Activated CD4-positive, alpha-beta T cell treated with anti-CD3 and anti-CD28 coated beads for 36 hours (primary cell): ENCODE measurements around the gene CCDC91. TPM values are rescaled to one million over a fixed set of nuclear protein-coding genes. Genes with fewer than 3 reads are reported as not detected.
A peak's percentile ranks its signal among the peaks of the same experiment; 100 is the strongest.

ENCODE experiments used
- ATAC-seq: fragments of 200-7000 bp; cut with Tn5 transposase; one replicate; pipeline ENCODE4 v1.10.0; 2021; ENCODE audit warnings: mild to moderate bottlenecking, moderate library complexity
- CTCF ChIA-PET: fragments of 350-600 bp; sonication (Branson Sonifier 250); formaldehyde crosslinking; loops from one replicate; lab custom pipeline; 2021; ENCODE audit warnings: antibody characterized with exemption; lab: Charles Lee
- POLR2A ChIA-PET: fragments of 350-600 bp; sonication (Branson Sonifier 250); formaldehyde crosslinking; loops from one replicate; lab custom pipeline; 2021; ENCODE audit warnings: antibody characterized with exemption, inconsistent platforms; lab: Charles Lee
- DNase-seq: peaks from one replicate; pipeline ENCODE4 v3.0.0-alpha.2; 2020
- H3K27ac Mint-ChIP-seq: one replicate; pipeline ENCODE4 v1.8.0; 2021; ENCODE audit warnings: mixed read lengths
- H3K27me3 Mint-ChIP-seq: one replicate; pipeline ENCODE4 v1.8.0; 2021; ENCODE audit warnings: mixed read lengths
- H3K36me3 Mint-ChIP-seq: one replicate; pipeline ENCODE4 v1.8.0; 2021; ENCODE audit warnings: low read depth, mixed read lengths
- H3K4me1 Mint-ChIP-seq: one replicate; pipeline ENCODE4 v1.8.0; 2021; ENCODE audit warnings: mixed read lengths
- H3K4me3 Mint-ChIP-seq: one replicate; pipeline ENCODE4 v1.8.0; 2021; ENCODE audit warnings: mild to moderate bottlenecking, moderate library complexity, mixed read lengths
- H3K9me3 Mint-ChIP-seq: one replicate; pipeline ENCODE4 v1.8.0; 2021; ENCODE audit warnings: low read depth, mixed read lengths
- intact Hi-C, 2 experiments: fragments of 100-400 bp; cut with DNase I in 1 of 2; cut with micrococcal nuclease in 1 of 2; formaldehyde crosslinking; loops; one replicate each; pipeline versions ENCODE4 v1.14.2 to v1.15.1; 2022 to 2024; cut with DNase I, micrococcal nuclease
- total RNA-seq, 2 experiments: library from RNA; stranded (reverse); gene quantifications; one replicate each; pipeline ENCODE4 v1.2.3, GENCODE V29; 2021

Gene CCDC91
- total RNA-seq, 2 experiments from 2014 or later, result 13.9 to 16.0 TPM

DNA sequence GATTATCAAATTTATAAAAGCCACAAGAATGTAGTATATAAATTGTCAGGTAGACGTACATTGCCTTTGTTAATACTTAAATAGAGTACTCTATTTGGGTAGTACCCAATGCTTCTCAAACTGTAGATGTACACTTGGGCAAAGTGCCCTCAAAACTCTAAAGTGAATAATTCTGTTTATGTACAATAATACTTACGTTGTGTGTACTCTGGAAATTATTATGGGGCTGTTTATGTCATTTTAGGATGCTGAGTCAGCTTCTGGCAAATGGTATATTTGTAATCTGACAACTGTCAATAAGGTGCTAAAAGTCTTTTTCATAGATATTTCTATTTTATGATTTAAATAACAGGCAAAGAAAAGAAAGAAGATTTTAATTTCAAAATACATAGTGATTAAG, 102.4 kb downstream of the CCDC91 start:
- CTCF ChIA-PET, result interaction anchor here (0.6 to 0.7 kb wide), 2 partner anchors 495 to 709 kb away, joined by 3 to 4 read pairs; no protein-coding TSS in a partner anchor
- no peak overlapping the region for H3K4me3 Mint-ChIP-seq
- POLR2A ChIA-PET, result no interaction called here

DNA sequence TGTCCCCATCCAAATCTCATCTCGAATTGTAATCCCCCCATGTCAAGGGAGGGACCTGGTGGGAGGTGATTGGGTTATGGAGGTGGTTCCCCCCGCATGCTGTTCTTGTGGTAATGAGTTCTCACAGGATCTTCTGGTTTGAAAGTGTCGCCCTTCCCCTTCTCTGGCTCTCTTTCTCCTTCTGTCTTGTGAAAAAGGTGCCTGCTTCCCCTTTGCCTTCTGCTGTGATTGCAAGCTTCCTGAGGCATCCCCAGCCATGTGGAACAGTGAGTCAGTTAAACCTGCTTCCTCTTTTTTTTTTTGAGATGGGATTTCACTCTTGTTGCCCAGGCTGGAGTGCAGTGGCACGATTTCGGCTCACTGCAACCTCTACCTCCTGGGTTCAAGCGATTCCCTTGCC, 104.0 kb downstream of the CCDC91 start:
- Mint-ChIP-seq H3K36me3 (peaks cover 31% of the 10 kb centered on the region), H3K4me1 (peaks cover 5% of the 10 kb centered on the region), H3K4me3 (no peak overlapping the region), H3K27me3 (no peaks in the 10 kb centered on the region), H3K9me3 (peaks cover 14% of the 10 kb centered on the region), H3K27ac (no peak overlapping the region)
- POLR2A ChIA-PET, result no interaction called here
- intact Hi-C loops, result no loop called here
- no peak for ATAC-seq
- DNase-seq, result no peak
- CTCF ChIA-PET, result no interaction called here

More for the DNA sequence above, 102.4 kb downstream of the CCDC91 start:
- peaks cover 44% of the 10 kb centered on the region for H3K36me3 Mint-ChIP-seq
- intact Hi-C loops, result no loop called here
- no peaks in the 10 kb centered on the region for H3K4me1 Mint-ChIP-seq
- no peaks in the 10 kb centered on the region for H3K27me3 Mint-ChIP-seq
- no peak overlapping the region for H3K27ac Mint-ChIP-seq
- no peak for ATAC-seq
- H3K9me3 Mint-ChIP-seq, result peaks cover 25% of the 10 kb centered on the region
- no peak for DNase-seq

DNA sequence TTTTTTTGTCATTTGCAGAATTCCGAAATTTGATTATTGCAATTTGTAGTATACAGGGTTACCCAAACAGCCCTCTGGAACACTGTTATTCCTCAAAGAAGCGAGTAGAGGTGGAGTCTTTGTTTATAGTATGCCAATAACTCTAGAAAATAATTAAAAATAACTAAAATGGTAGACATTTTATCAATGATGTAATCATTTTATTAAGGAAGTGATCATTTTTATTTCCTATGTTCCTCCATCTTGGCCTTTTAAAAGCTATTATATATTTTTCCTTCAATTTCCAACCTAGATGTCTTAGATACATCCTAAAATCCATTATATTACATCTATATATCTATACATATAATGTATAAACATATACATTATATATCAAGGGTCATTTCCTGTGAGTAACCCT, 106.0 kb downstream of the CCDC91 start:
- peaks cover 8% of the 10 kb centered on the region for H3K4me1 Mint-ChIP-seq
- ATAC-seq, result no peak
- H3K4me3 Mint-ChIP-seq, result no peak overlapping the region
- CTCF ChIA-PET, result no interaction called here
- H3K27me3 Mint-ChIP-seq, result no peaks in the 10 kb centered on the region
- H3K9me3 Mint-ChIP-seq, result peaks cover 2% of the 10 kb centered on the region
- intact Hi-C loops, result no loop called here
- no peak for DNase-seq
- POLR2A ChIA-PET, result no interaction called here
- peaks cover 20% of the 10 kb centered on the region for H3K36me3 Mint-ChIP-seq
- H3K27ac Mint-ChIP-seq, result no peak overlapping the region

DNA sequence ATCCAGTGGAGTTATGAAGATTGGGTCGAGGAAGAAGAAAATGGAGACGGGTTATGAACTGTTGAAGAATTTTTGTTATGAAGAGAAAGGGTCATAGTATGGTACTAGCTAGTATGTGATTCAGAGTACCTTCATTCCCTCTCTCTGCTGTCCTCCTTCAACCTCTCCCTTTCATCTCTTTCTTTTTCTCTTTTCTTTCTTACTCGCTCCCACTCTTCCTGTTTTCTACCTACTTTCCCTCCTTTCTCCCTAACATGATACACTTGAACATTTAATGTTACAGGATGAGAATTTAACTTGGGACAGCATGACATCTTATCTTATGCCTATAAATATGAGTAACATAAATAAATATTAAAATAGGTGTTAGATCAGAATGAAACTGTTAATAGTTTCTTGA, 112.9 kb downstream of the CCDC91 start:
- no peak overlapping the region for H3K4me3 Mint-ChIP-seq
- intact Hi-C loops, result no loop called here

DNA sequence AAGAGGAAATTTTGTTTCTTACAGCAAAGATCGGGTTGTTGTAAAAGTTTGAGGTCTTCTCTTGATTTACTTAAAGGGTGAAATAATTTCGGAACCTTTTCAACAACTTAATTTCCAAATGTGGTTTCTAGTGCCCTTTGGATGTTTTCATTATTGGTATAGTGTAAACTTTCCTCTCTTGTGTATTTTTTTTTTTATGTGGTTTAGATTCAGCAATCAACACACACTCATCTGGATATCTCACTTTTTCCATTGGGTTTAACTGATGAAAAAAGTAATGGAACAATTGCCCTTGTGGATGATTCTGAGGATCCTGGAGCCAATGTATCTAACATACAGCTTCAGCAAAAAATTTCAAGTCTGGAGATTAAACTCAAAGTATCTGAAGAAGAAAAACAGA, 116.3 kb downstream of the CCDC91 start:
- Mint-ChIP-seq H3K9me3 (no peaks in the 10 kb centered on the region), H3K36me3 (peaks cover 30% of the 10 kb centered on the region), H3K27ac (peak overlapping the region; percentile 4), H3K4me3 (no peak overlapping the region), H3K4me1 (peaks cover 11% of the 10 kb centered on the region), H3K27me3 (no peaks in the 10 kb centered on the region)
- DNase-seq, result no peak
- intact Hi-C loops, result no loop called here
- no peak for ATAC-seq
- ChIA-PET POLR2A (no interaction called here), CTCF (no interaction called here)

More for the DNA sequence above, 112.9 kb downstream of the CCDC91 start:
- POLR2A ChIA-PET, result no interaction called here
- CTCF ChIA-PET, result no interaction called here
- ATAC-seq (no peak), DNase-seq (no peak)
- H3K9me3 Mint-ChIP-seq, result no peaks in the 10 kb centered on the region
- no peaks in the 10 kb centered on the region for H3K27me3 Mint-ChIP-seq
- no peak overlapping the region for H3K27ac Mint-ChIP-seq
- peaks cover 19% of the 10 kb centered on the region for H3K4me1 Mint-ChIP-seq
- H3K36me3 Mint-ChIP-seq, result peaks cover 9% of the 10 kb centered on the region

DNA sequence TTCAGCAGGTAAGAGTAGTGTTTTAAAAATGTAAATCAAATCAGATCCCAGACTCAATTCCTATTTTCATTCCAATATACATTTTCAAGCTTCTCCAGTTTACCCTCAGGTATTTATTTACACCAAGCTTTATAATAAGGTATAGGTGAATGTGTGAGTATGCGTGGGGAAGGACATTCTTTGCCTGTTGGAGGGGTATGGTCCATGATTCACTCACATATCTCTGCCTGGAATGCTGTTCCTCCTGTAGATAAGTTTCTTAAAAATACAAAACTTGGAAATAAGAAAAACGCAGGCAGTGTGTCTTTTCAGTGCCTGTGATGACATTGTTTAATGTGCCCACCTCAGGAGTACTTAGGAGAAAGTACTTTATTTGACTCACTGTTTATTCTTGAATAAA, 118.6 kb downstream of the CCDC91 start:
- Mint-ChIP-seq H3K9me3 (no peaks in the 10 kb centered on the region), H3K27me3 (no peaks in the 10 kb centered on the region), H3K36me3 (peaks cover 42% of the 10 kb centered on the region), H3K4me1 (peaks cover 3% of the 10 kb centered on the region), H3K27ac (no peak overlapping the region), H3K4me3 (no peak overlapping the region)
- CTCF ChIA-PET, result no interaction called here
- intact Hi-C loops, result no loop called here
- ATAC-seq, result no peak
- no peak for DNase-seq
- POLR2A ChIA-PET, result no interaction called here

DNA sequence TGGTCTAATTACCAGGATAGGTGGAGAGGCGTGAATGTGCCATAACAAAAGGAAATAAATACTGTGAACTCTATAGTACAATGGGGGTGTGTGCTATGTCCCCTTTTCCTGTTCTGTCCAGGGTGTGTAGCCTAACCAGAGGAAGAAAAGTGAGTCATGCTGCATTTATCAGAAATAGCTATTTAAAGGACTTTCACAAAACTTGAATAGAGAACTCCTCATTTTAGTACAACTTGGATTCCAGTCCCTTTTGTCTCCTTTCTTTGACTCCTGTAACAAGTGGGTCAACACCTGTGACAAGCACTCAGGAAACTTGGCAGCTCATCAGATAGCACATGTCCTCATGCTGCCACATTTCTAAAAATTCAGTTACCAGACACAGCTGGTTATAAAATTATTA, 123.4 kb downstream of the CCDC91 start:
- DNase-seq (no peak), ATAC-seq (no peak)
- Mint-ChIP-seq H3K27ac (no peak overlapping the region), H3K9me3 (peaks cover 2% of the 10 kb centered on the region), H3K27me3 (no peaks in the 10 kb centered on the region), H3K4me1 (no peaks in the 10 kb centered on the region), H3K4me3 (no peak overlapping the region), H3K36me3 (peaks cover 56% of the 10 kb centered on the region)
- intact Hi-C loops, result no loop called here
- POLR2A ChIA-PET, result no interaction called here
- CTCF ChIA-PET, result interaction anchor here (0.5 kb wide), 1 partner anchor 877 kb away, joined by 3 read pairs; no protein-coding TSS in a partner anchor

DNA sequence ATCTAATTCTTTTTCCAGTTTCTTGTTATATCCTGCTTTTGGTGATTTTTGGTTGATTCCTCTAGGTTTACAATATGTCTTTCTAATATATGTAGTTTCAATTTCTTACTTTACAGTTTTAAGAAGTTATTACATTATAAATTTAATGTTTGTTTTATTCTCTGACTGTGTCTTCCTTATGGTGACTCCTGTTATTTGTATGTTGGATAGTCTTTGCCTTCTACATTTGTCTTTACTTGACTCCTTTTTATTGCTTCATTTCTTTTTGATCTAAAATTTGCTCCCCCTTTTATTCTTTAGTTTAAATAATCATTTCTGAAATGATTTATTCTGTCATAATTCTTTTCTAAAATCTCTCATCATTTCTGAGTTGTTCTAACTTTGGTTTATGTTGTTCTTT, 125.8 kb downstream of the CCDC91 start:
- Mint-ChIP-seq H3K27me3 (no peaks in the 10 kb centered on the region), H3K4me1 (no peaks in the 10 kb centered on the region), H3K36me3 (peaks cover 45% of the 10 kb centered on the region), H3K9me3 (peaks cover 2% of the 10 kb centered on the region), H3K4me3 (no peak overlapping the region), H3K27ac (no peak overlapping the region)
- POLR2A ChIA-PET, result no interaction called here
- CTCF ChIA-PET, result no interaction called here
- ATAC-seq (no peak), DNase-seq (no peak)
- intact Hi-C loops, result no loop called here

DNA sequence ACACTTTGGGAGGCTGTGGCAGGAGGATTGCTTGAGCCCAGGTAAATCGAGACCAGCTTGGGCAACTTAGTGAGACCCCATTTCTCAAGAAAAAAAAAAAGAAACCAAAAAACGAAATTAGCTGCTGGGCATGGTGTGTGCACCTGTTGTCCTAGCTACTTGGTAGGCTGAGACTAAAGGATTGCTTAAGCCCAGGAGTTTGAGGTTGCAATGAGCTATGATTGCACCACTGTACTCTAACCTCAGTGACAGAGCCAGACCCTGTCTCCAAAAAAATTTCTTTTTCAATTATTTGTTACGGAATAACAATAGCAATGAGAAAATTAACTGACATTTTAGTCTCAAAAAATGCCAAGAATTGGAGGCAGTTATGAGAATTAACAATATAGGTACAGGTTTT, 128.0 kb downstream of the CCDC91 start:
- no peaks in the 10 kb centered on the region for H3K27me3 Mint-ChIP-seq

DNA sequence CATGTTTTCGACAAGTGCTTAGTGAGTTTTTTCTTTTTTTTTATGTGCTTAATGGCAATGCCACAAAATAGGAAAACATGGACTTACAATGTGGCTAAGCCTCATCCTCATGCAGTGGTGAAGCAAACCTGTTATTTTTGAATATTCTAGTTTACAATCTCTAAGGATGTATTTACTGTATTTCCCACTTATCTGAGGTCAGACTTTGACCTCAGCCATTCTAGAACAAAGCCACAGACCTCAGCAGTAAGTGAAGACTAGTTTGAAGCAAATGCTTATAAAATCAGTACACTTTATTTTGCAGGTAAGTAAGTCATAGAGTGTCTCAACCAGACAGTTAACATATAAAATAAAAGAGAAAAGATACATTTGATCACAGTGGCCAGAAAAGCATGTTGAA, 130.1 kb downstream of the CCDC91 start:
- H3K27me3 Mint-ChIP-seq, result no peaks in the 10 kb centered on the region
- H3K27ac Mint-ChIP-seq, result no peak overlapping the region
- ATAC-seq (no peak), DNase-seq (no peak)
- no peaks in the 10 kb centered on the region for H3K4me1 Mint-ChIP-seq
- peaks cover 24% of the 10 kb centered on the region for H3K36me3 Mint-ChIP-seq
- H3K4me3 Mint-ChIP-seq, result no peak overlapping the region
- ChIA-PET POLR2A (no interaction called here), CTCF (interaction anchor here (0.7 kb wide), 1 partner anchor 12 kb away, joined by 4 read pairs; no protein-coding TSS in a partner anchor)
- peaks cover 2% of the 10 kb centered on the region for H3K9me3 Mint-ChIP-seq
- intact Hi-C loops, result no loop called here

More for the DNA sequence above, 128.0 kb downstream of the CCDC91 start:
- Mint-ChIP-seq H3K36me3 (peaks cover 33% of the 10 kb centered on the region), H3K27ac (no peak overlapping the region), H3K4me1 (no peaks in the 10 kb centered on the region), H3K4me3 (no peak overlapping the region), H3K9me3 (peaks cover 2% of the 10 kb centered on the region)
- ATAC-seq, result no peak
- no peak for DNase-seq
- ChIA-PET CTCF (interaction anchor here (0.6 kb wide), 1 partner anchor 240 kb away, joined by 3 read pairs; no protein-coding TSS in a partner anchor), POLR2A (no interaction called here)
- intact Hi-C loops, result no loop called here

DNA sequence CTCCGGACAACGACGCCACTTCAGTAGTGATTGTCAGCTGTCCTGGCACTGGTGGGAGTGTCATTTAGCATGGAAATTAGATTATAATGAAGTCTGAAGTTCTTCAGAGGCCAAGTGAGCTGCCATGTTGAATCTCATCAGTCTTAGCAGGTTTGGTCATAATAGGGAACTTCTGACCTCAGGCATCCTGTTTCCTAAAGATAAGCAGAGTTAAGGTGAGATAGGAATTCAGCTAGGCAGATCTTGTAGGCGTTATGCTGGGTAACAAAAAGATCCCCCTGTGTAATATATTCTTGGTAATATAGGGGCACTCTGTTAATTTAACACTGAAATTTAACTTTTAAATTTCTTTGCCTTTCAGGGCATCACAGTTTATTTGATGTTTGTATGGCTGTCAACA, 137.5 kb downstream of the CCDC91 start:
- Mint-ChIP-seq H3K36me3 (peaks cover 22% of the 10 kb centered on the region), H3K4me3 (no peak overlapping the region), H3K27me3 (no peaks in the 10 kb centered on the region), H3K9me3 (peaks cover 3% of the 10 kb centered on the region), H3K27ac (no peak overlapping the region), H3K4me1 (no peaks in the 10 kb centered on the region)
- no peak for ATAC-seq
- POLR2A ChIA-PET, result no interaction called here
- DNase-seq, result no peak
- CTCF ChIA-PET, result no interaction called here
- intact Hi-C loops, result no loop called here

DNA sequence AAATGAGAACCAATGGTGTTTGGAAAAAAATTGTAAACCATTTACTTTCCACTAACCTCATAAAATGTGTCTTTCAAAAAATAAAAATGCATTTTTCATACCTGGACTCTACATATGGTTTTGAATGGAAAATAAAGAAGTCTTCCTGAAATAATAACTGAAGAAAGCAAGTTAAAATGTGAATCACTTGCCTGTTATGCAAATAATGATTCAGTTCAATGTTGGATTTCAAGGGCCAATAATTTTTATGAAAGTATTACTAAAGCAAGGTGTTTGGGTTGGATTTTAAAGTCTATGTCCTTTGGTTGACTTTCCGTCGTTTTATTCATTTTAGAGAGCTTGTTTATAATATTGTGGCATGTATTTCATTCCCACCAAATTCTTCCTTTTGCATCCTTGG, 138.7 kb downstream of the CCDC91 start:
- H3K4me3 Mint-ChIP-seq, result no peak overlapping the region
- no peaks in the 10 kb centered on the region for H3K4me1 Mint-ChIP-seq
- ChIA-PET CTCF (no interaction called here), POLR2A (no interaction called here)
- intact Hi-C loops, result no loop called here
- no peak for ATAC-seq
- no peak overlapping the region for H3K27ac Mint-ChIP-seq
- H3K27me3 Mint-ChIP-seq, result no peaks in the 10 kb centered on the region
- DNase-seq, result no peak
- H3K9me3 Mint-ChIP-seq, result peaks cover 3% of the 10 kb centered on the region
- H3K36me3 Mint-ChIP-seq, result peaks cover 21% of the 10 kb centered on the region
